Right atrium auricular region (tissue), 2 donors: ENCODE data around the gene PTP4A1. TPM values are rescaled to one million over a fixed set of nuclear protein-coding genes. Genes with fewer than 3 reads are reported as not detected.
A peak's percentile ranks its signal among the peaks of the same experiment; 100 is the strongest.
"Not testable (repeated sequence)": the region's sequence is repeated elsewhere in the genome, so short reads cannot be mapped to it uniquely, and the experiment has no call there.

Experiments
- DNase-seq: peaks from one replicate; pipeline ENCODE4 v3.0.0-alpha.2; 2019; ENCODE audit warnings: low spot score
- H3K27ac ChIP-seq, 2 donors: fragments of 200-600 bp; sonication (generic); 1 replicate in 1 of 2; 2 replicates in 1 of 2; pipeline ENCODE4 v1.5.1; 2016 to 2019
- H3K27me3 ChIP-seq, 2 donors: fragments of 200-600 bp; sonication (generic); one replicate each; pipeline versions ENCODE4 v1.5.1 to v1.6.0; 2017 to 2019
- H3K36me3 ChIP-seq: fragments of 200-600 bp; sonication (generic); one replicate; pipeline ENCODE4 v1.5.1; 2016
- H3K4me1 ChIP-seq, 2 donors: fragments of 200-600 bp; sonication (generic); one replicate each; pipeline versions ENCODE4 v1.5.1 to v1.6.0; 2017 to 2019
- H3K4me3 ChIP-seq, 2 donors: fragments of 200-600 bp; sonication (generic); 1 replicate in 1 of 2; 2 replicates in 1 of 2; pipeline ENCODE4 v1.5.1; 2017 to 2019; ENCODE audit warnings: mild to moderate bottlenecking in 1 of 2, moderate library complexity in 1 of 2
- H3K9me3 ChIP-seq, 2 donors: fragments of 200-600 bp; sonication (generic); one replicate each; pipeline ENCODE4 v1.5.1; 2019
- total RNA-seq, 2 donors: library from RNA; depleted of rRNA; stranded (reverse); fragments of >200 nt; gene quantifications; one replicate each; pipeline ENCODE4 v1.1.0, GENCODE V29; 2016
- TF ChIP-seq, protein P1 (sequence below), 2 donors: fragments of 200-600 bp; sonication (generic); IDR thresholded peaks; one replicate each; pipeline ENCODE4 v1.5.1; 2019; ENCODE audit warnings: antibody characterized with exemption in 2 of 2

Gene PTP4A1
- total RNA-seq, 2 donors from 2014 or later = 17.1 to 17.9 TPM

DNA sequence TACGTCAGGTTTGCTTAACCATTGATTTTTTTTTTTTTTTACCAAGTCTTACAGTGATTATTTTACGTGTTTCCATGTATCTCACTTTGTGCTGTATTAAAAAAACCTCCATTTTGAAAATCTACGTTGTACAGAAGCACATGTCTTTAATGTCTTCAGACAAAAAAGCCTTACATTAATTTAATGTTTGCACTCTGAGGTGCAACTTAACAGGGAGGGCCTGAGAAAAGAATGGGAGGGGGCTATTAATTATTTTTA is 8.4 kb downstream of the PTP4A1 start:
- TF ChIP-seq, protein P1, sequence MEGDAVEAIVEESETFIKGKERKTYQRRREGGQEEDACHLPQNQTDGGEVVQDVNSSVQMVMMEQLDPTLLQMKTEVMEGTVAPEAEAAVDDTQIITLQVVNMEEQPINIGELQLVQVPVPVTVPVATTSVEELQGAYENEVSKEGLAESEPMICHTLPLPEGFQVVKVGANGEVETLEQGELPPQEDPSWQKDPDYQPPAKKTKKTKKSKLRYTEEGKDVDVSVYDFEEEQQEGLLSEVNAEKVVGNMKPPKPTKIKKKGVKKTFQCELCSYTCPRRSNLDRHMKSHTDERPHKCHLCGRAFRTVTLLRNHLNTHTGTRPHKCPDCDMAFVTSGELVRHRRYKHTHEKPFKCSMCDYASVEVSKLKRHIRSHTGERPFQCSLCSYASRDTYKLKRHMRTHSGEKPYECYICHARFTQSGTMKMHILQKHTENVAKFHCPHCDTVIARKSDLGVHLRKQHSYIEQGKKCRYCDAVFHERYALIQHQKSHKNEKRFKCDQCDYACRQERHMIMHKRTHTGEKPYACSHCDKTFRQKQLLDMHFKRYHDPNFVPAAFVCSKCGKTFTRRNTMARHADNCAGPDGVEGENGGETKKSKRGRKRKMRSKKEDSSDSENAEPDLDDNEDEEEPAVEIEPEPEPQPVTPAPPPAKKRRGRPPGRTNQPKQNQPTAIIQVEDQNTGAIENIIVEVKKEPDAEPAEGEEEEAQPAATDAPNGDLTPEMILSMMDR (IDR thresholded peaks at IDR 0.05) = no peak
- Histone ChIP-seq H3K4me3 (no peak overlapping the region), H3K27me3 (no peaks in the 10 kb centered on the region), H3K9me3 (no peaks in the 10 kb centered on the region), H3K27ac (no peak overlapping the region), H3K4me1 (no peaks in the 10 kb centered on the region), H3K36me3 (peaks cover 43% of the 10 kb centered on the region)
- DNase-seq = no peak

DNA sequence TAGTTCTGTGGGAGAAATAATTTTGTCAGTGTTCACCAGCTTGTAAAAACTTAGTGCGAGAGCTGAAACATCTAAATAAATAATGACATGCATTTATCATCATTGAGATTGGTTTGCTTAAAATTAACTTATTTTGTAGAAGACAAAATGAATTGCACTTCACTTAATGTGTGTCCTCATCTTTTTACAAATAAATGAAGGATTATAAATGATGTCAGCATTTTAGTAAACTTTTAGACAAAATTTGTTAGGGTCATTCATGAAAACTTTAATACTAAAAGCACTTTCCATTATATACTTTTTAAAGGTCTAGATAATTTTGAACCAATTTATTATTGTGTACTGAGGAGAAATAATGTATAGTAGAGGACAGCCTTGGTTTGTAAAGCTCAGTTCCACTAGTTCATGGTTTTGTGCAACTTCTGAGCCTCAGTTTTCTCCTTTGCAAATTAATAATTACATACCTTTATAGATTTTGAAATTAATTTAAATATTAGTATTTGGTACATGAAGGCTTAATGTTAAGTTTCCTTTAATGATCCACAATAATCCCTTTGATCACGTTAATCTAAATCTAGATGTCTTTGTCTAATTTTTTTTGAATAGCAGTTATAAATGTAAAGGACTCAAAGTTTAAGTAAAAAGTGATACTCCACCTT is 9.2 kb downstream of the PTP4A1 start:
- H3K27ac ChIP-seq = no peak overlapping the region
- no peaks in the 10 kb centered on the region for H3K4me1 ChIP-seq
- H3K27me3 ChIP-seq = no peaks in the 10 kb centered on the region
- peaks cover 40% of the 10 kb centered on the region for H3K36me3 ChIP-seq
- TF ChIP-seq, protein P1 (IDR thresholded peaks at IDR 0.05) = no peak
- DNase-seq = no peak
- no peaks in the 10 kb centered on the region for H3K9me3 ChIP-seq
- no peak overlapping the region for H3K4me3 ChIP-seq

- H3K4me1 ChIP-seq = no peaks in the 10 kb centered on the region
- no peak overlapping the region for H3K27ac ChIP-seq
- TF ChIP-seq, protein P1 (IDR thresholded peaks at IDR 0.05) = no peak
- DNase-seq = no peak
- H3K27me3 ChIP-seq = no peaks in the 10 kb centered on the region
- no peaks in the 10 kb centered on the region for H3K9me3 ChIP-seq
- no peak overlapping the region for H3K4me3 ChIP-seq
- H3K36me3 ChIP-seq = peaks cover 28% of the 10 kb centered on the region
Measured at GRCh38 chr6:63582579-63583231, 10.4 kb downstream of the PTP4A1 start.

DNA sequence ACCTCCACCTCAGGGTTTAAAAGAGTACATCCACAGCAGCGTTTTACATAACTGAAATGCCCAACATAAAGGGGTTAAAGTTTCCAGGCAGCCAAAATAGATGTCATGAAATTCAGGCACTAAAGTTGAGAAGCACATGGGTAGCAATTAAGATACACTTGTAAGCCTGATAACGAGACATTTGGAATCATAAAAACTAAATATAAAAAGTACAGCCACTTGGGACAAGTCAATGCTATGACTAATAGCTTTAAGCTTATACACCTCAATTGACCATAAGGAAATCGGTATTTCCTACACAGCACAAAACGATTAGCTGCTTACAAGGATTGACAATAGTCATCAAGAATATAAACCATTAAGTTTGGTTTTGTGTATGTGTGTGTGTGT is 11.8 kb downstream of the PTP4A1 start:
- Histone ChIP-seq H3K9me3 (no peaks in the 10 kb centered on the region), H3K36me3 (peaks cover 17% of the 10 kb centered on the region), H3K27ac (peak overlapping the region in 1 of 2 donors; percentile 30), H3K4me1 (no peaks in the 10 kb centered on the region), H3K4me3 (no peak overlapping the region), H3K27me3 (no peaks in the 10 kb centered on the region)
- DNase-seq = no peak
- TF ChIP-seq, protein P1 (IDR thresholded peaks at IDR 0.05) = no peak

DNA sequence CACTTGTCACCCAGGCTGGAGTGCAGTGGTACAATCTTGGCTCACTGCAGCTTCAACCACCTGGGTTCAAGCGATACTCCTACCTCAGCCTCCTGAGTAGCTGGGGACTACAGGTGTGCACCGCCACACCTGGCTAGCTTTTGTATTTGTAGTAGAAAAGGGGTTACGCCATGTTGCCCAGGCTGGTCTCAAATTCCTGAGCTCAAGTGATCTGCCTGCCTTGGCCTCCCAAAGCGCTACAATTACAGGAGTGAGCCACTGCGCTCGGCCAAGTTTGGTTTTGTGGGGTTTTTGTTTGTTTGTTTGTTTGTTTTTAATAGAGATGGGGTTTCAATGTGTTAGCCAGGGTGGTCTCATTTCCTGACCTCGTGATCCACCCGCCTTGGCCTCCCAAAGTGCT is 12.3 kb downstream of the PTP4A1 start:
- TF ChIP-seq, protein P1 (IDR thresholded peaks at IDR 0.05) = no peak
- Histone ChIP-seq H3K27ac (no peak overlapping the region), H3K27me3 (no peaks in the 10 kb centered on the region), H3K4me3 (no peak overlapping the region), H3K9me3 (no peaks in the 10 kb centered on the region), H3K4me1 (no peaks in the 10 kb centered on the region), H3K36me3 (peaks cover 13% of the 10 kb centered on the region)
- no peak for DNase-seq

DNA sequence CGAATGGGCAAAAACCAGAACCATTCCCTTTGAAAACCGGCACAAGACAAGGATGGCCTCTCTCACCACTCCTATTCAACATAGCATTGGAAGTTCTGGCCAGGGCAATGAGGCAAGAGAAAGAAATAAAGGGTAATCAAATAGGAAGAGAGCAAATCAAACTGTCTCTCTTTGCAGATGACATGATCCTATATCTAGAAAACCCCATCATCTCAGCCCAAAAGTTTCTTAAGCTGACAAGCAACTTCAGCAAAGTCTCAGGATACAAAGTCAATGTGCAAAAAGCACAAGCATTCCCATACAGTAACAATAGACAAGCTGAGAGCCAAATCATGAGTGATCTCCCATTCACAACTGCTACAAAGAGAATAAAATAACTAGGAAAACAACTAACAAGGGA is 13.4 kb downstream of the PTP4A1 start:
- H3K4me1 ChIP-seq, H3K4me3 ChIP-seq, H3K27ac ChIP-seq, H3K9me3 ChIP-seq, H3K36me3 ChIP-seq, H3K27me3 ChIP-seq, DNase-seq: not testable (repeated sequence)
